Osteoblast (primary cell): ENCODE measurements around the gene CLEC4G. TPM values are rescaled to one million over a fixed set of nuclear protein-coding genes. Genes with fewer than 3 reads are reported as not detected.
"Not testable (repeated sequence)": the region's sequence is repeated elsewhere in the genome, so short reads cannot be mapped to it uniquely, and the experiment has no call there.

Experiments
- DNase-seq: peaks from one replicate; pipeline ENCODE4 v3.0.0; 2011; ENCODE audit warnings: low spot score, mixed read lengths; ENCODE audit not compliant: insufficient read length; ENCODE audit errors: missing footprints
- H2AFZ ChIP-seq: 2 replicates; pipeline ENCODE4 v1.6.0; 2011; ENCODE audit warnings: mild to moderate bottlenecking, low read length
- H3K27ac ChIP-seq: 2 replicates; pipeline ENCODE4 v1.5.1; 2011; ENCODE audit warnings: mild to moderate bottlenecking, low read depth, low read length, moderate library complexity
- H3K27me3 ChIP-seq: 2 replicates; pipeline ENCODE4 v1.6.0; 2012; ENCODE audit warnings: mild to moderate bottlenecking, control low read depth, inconsistent platforms, low read length, moderate library complexity; ENCODE audit not compliant: insufficient read depth
- H3K36me3 ChIP-seq: 2 replicates; pipeline ENCODE4 v1.5.1; 2011; ENCODE audit warnings: mild to moderate bottlenecking, low read length, control low read depth, moderate library complexity; ENCODE audit not compliant: insufficient read depth
- H3K4me1 ChIP-seq: 2 replicates; pipeline ENCODE4 v1.5.1; 2011; ENCODE audit warnings: mild to moderate bottlenecking, low read length, control low read depth, moderate library complexity; ENCODE audit not compliant: insufficient read depth
- H3K4me2 ChIP-seq: 2 replicates; pipeline ENCODE4 v1.6.0; 2011; ENCODE audit warnings: mild to moderate bottlenecking, low read length; ENCODE audit not compliant: insufficient read depth
- H3K4me3 ChIP-seq: fragments of 200-600 bp; sonication (generic); 3 replicates; pipeline ENCODE4 v1.5.1; 2012; ENCODE audit warnings: mild to moderate bottlenecking, low read length, inconsistent platforms; ENCODE audit not compliant: insufficient read depth
- H3K79me2 ChIP-seq: 2 replicates; pipeline ENCODE4 v1.6.0; 2012; ENCODE audit warnings: mild to moderate bottlenecking, low read length, control low read depth, inconsistent platforms; ENCODE audit not compliant: insufficient read depth
- H3K9me3 ChIP-seq: 2 replicates; pipeline ENCODE4 v1.5.1; 2011; ENCODE audit warnings: low read depth, low read length, control low read depth
- H4K20me1 ChIP-seq: 2 replicates; pipeline ENCODE4 v1.6.0; 2012; ENCODE audit warnings: mild to moderate bottlenecking, low read length, control low read depth; ENCODE audit not compliant: insufficient read depth
- total RNA-seq: library from RNA; depleted of rRNA; stranded (reverse); fragments of >200 nt; gene quantifications from 2 replicates; pipeline ENCODE4 v1.2.3, GENCODE V29; 2012
- TF ChIP-seq, protein P1 (sequence below): IDR thresholded peaks from 2 replicates; pipeline ENCODE4 v1.5.1; 2011; ENCODE audit warnings: mild to moderate bottlenecking, low read depth, low read length, moderate library complexity; ENCODE audit errors: extremely low read depth

CLEC4G gene
- total RNA-seq, 1 donor, result not detected

- H3K4me1 ChIP-seq, result no peaks in the 10 kb centered on the region
- no peak within 1 kb of the TSS for H3K4me2 ChIP-seq
- H3K27ac ChIP-seq, result no peak within 1 kb of the TSS
- H3K9me3 ChIP-seq, result no peaks in the 10 kb centered on the region
- no peak for DNase-seq
- H3K27me3 ChIP-seq, result peaks cover 3% of the 10 kb centered on the region
- H3K79me2 ChIP-seq, result no peaks in the 10 kb centered on the region
- H3K4me3 ChIP-seq, result no peak within 1 kb of the TSS
- H4K20me1 ChIP-seq, result no peaks in the 10 kb centered on the region
- H2AFZ ChIP-seq, result no peak within 1 kb of the TSS
- no peaks in the 10 kb centered on the region for H3K36me3 ChIP-seq
- TF ChIP-seq, protein P1, sequence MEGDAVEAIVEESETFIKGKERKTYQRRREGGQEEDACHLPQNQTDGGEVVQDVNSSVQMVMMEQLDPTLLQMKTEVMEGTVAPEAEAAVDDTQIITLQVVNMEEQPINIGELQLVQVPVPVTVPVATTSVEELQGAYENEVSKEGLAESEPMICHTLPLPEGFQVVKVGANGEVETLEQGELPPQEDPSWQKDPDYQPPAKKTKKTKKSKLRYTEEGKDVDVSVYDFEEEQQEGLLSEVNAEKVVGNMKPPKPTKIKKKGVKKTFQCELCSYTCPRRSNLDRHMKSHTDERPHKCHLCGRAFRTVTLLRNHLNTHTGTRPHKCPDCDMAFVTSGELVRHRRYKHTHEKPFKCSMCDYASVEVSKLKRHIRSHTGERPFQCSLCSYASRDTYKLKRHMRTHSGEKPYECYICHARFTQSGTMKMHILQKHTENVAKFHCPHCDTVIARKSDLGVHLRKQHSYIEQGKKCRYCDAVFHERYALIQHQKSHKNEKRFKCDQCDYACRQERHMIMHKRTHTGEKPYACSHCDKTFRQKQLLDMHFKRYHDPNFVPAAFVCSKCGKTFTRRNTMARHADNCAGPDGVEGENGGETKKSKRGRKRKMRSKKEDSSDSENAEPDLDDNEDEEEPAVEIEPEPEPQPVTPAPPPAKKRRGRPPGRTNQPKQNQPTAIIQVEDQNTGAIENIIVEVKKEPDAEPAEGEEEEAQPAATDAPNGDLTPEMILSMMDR, result no peak
Observed at GRCh38 chr19:7746903-7747884, 15.3 kb upstream of the CLEC4G start, which contains the start of gene CD209. Gene CD209, minus strand, starts transcription at chr19:7747534. Its CDS starts 23 bp downstream, at chr19:7747511.

DNA sequence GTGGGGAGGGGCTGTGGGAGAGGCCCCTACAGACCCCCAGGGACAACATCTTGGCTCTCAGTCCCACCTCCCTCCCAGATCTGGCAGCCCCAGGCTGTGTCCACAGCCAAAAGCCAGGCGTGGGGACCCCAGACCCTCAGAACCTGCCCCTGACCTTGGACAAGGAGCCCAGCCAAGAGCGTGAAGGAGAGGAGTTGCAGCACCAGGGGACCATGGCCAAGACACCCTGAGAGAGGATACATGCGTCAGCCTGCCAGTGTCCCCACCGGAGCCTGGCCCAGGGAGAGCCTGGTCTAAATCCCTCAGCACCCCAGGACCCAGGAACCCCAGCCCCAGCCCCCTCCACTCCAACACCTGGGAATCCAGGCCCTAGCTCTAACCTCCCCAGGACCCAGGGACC is 14.4 kb upstream of the CLEC4G start:
- H3K27me3 ChIP-seq, H3K36me3 ChIP-seq, H3K4me3 ChIP-seq, H4K20me1 ChIP-seq, H3K9me3 ChIP-seq, H3K79me2 ChIP-seq, H3K4me2 ChIP-seq, H2AFZ ChIP-seq, H3K27ac ChIP-seq, DNase-seq, H3K4me1 ChIP-seq: not testable (repeated sequence)

DNA sequence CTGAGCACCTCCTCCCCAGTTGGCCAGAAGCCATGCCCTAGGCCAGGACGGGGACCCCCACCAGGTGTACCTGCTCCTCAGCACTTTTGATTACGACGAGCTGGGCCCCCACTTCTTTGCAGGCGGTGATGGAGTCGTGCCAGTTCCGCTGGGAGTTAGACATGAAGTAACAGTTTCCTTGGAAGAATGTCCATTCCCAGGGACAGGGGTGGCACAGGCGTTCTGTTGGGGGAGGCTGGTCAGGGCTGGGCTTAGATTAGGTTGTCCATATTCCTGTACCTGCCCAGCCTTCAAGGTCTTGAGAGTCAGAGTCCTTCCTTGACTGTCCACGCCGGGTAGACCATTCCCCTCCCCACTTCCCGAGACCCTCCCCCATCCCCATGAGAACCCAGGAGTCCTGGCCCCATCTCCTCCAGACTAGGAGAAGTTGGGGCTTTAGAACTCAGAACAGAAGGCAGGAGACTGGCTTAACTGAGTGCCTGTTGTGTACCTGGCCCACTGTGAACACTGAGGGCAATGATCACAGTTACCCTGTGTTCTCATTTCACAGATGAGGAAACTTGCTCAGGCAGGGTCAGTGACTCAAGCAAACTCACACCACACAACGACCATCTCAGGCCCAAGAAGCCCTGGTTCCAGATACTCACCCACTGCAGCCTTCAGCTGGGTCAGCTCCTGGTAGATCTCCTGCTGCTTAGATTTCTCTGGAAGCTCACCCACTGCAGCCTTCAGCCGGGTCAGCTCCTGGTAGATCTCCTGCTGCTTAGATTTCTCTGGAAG is 13.2 kb upstream of the CLEC4G start:
- Histone ChIP-seq H3K9me3 (no peaks in the 10 kb centered on the region), H3K4me3 (no peak overlapping the region), H3K4me1 (no peaks in the 10 kb centered on the region), H4K20me1 (no peaks in the 10 kb centered on the region), H3K27ac (no peak overlapping the region), H3K4me2 (no peak overlapping the region), H2AFZ (no peak overlapping the region), H3K36me3 (no peaks in the 10 kb centered on the region), H3K79me2 (no peaks in the 10 kb centered on the region), H3K27me3 (no peaks in the 10 kb centered on the region)
- TF ChIP-seq, protein P1, result no peak
- DNase-seq, result peak; percentile 46

GRCh38 chr19:7744199-7744786 is 12.4 kb upstream of the CLEC4G start:
- no peaks in the 10 kb centered on the region for H3K36me3 ChIP-seq
- H3K27me3 ChIP-seq, result no peaks in the 10 kb centered on the region
- H3K9me3 ChIP-seq, result no peaks in the 10 kb centered on the region
- TF ChIP-seq, protein P1, result no peak
- H2AFZ ChIP-seq, result no peak overlapping the region
- no peaks in the 10 kb centered on the region for H3K79me2 ChIP-seq
- H4K20me1 ChIP-seq, result no peaks in the 10 kb centered on the region
- no peaks in the 10 kb centered on the region for H3K4me1 ChIP-seq
- H3K4me3 ChIP-seq, result no peak overlapping the region
- H3K27ac ChIP-seq, result no peak overlapping the region
- H3K4me2 ChIP-seq, result no peak overlapping the region
- peak; percentile 48 for DNase-seq
